GM12865 (cell line): ENCODE results near the gene FLT3LG.

Source experiments
- DNase-seq: peaks from one replicate; pipeline ENCODE4 v3.0.0; 2010; ENCODE audit warnings: low read depth
- H3K4me3 ChIP-seq: 2 replicates; pipeline ENCODE4 v1.5.1; 2011; ENCODE audit warnings: mild to moderate bottlenecking, low read depth, low read length, control low read depth
- CTCF ChIP-seq: IDR thresholded peaks from 2 replicates; pipeline ENCODE4 v1.5.1; 2011; ENCODE audit warnings: low read length, control low read depth, low read depth, inconsistent platforms; ENCODE audit not compliant: insufficient read depth; ENCODE audit errors: missing control alignments

The FLT3LG gene

GRCh38 chr19:49518033-49518432 is 44.0 kb downstream of the FLT3LG start:
- H3K4me3 ChIP-seq, result no peak overlapping the region
- no peak for TF ChIP-seq CTCF
- no peak for DNase-seq

GRCh38 chr19:49520705-49521319 is 46.8 kb downstream of the FLT3LG start:
- TF ChIP-seq CTCF, result no peak
- no peak for DNase-seq
- H3K4me3 ChIP-seq, result no peak overlapping the region

- TF ChIP-seq CTCF, result no peak
- no peak for DNase-seq
- H3K4me3 ChIP-seq, result no peak overlapping the region
Measured at GRCh38 chr19:49524812-49525455, 50.9 kb downstream of the FLT3LG start.

- no peak for DNase-seq
- TF ChIP-seq CTCF, result no peak
- no peak overlapping the region for H3K4me3 ChIP-seq
Measured at GRCh38 chr19:49528211-49528771, 54.3 kb downstream of the FLT3LG start.

GRCh38 chr19:49530708-49531107 is 56.7 kb downstream of the FLT3LG start:
- TF ChIP-seq CTCF, result no peak
- no peak for DNase-seq
- H3K4me3 ChIP-seq, result no peak overlapping the region

- peak; percentile 77 for DNase-seq
- H3K4me3 ChIP-seq, result peak overlapping the region; percentile 67
- TF ChIP-seq CTCF, result peak; percentile 51
Measured at GRCh38 chr19:49533551-49534488, 59.8 kb downstream of the FLT3LG start.
